ENCODE measurements around the gene PRDM9.

PRDM9 gene

GRCh38 chr5:23507278-23507685, at the start of gene PRDM9:
Gene PRDM9 (plus strand): TSS chr5:23507609. CDS start chr5:23509034, 1,425 bp downstream.
- TF ChIP-seq EZH2phosphoT487 (conservative IDR thresholded peaks at IDR 0.05; ENCODE audit: low read length) (no peak), CTCF (IDR thresholded peaks at IDR 0.05; ENCODE audit: insufficient read depth, low read length, poor library complexity, severe bottlenecking) (no peak)
- Histone ChIP-seq H2AFZ (ENCODE audit: low read depth, low read length, severe bottlenecking) (no peak within 1 kb of the TSS), H4K20me1 (ENCODE audit: low read depth, low read length) (no peaks in the 10 kb centered on the region), H3K79me2 (ENCODE audit: insufficient read depth, low read length) (no peaks in the 10 kb centered on the region), H3K9me2 (replicated peaks; ENCODE audit: insufficient read depth, low read length) (no peaks in the 10 kb centered on the region), H3K9ac (ENCODE audit: low read length) (no peak within 1 kb of the TSS), H3F3A (ENCODE audit: insufficient read depth) (no peaks in the 10 kb centered on the region), H3K4me3 (ENCODE audit: insufficient read depth, low read length, poor library complexity, severe bottlenecking) (no peak within 1 kb of the TSS), H3K27ac (ENCODE audit: low read depth, low read length) (no peak within 1 kb of the TSS), H3K27me3 (ENCODE audit: low read length) (no peaks in the 10 kb centered on the region), H3K4me2 (ENCODE audit: low read depth, low read length, poor library complexity, severe bottlenecking) (no peak within 1 kb of the TSS), H3K36me3 (ENCODE audit: low read length) (no peaks in the 10 kb centered on the region), H3K9me3 (ENCODE audit: insufficient read depth, low read length) (no peaks in the 10 kb centered on the region; the same call in 1 of the 2 replicates)

DNA sequence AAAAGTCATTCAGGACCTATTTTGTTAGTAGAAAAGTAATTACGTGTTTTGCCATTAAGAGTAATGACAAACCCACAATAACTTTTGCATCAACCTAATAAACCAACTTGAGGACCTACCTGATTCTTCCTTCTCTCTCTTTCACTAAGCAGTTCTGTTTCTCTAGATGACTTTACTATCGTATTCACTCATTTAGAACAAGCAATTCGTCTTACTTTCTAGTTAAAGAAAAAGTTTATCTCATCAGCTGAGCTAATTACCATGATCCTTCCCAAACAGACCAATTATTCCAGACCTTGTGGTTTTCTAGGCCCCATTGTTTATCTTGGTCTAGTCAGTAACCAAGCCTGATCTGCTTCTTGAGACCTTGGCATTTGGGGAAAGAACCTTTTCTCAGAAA, 49.6 kb upstream of the PRDM9 start:
- TF ChIP-seq EZH2phosphoT487 (conservative IDR thresholded peaks at IDR 0.05; ENCODE audit: low read length) (no peak), CTCF (IDR thresholded peaks at IDR 0.05; ENCODE audit: insufficient read depth, low read length, poor library complexity, severe bottlenecking) (no peak)
- H3K4me3 ChIP-seq (ENCODE audit: insufficient read depth, low read length, poor library complexity, severe bottlenecking): no peak overlapping the region
- H3K9me2 ChIP-seq (replicated peaks; ENCODE audit: insufficient read depth, low read length): no peaks in the 10 kb centered on the region
- no peaks in the 10 kb centered on the region for H3K79me2 ChIP-seq (ENCODE audit: insufficient read depth, low read length)
- H3K27ac ChIP-seq (ENCODE audit: low read depth, low read length): no peak overlapping the region
- no peaks in the 10 kb centered on the region for H3F3A ChIP-seq (ENCODE audit: insufficient read depth)
- H3K9me3 ChIP-seq (ENCODE audit: insufficient read depth, low read length): no peaks in the 10 kb centered on the region
- H3K27me3 ChIP-seq (ENCODE audit: low read length): no peaks in the 10 kb centered on the region
- no peak overlapping the region for H2AFZ ChIP-seq (ENCODE audit: low read depth, low read length, severe bottlenecking)
- no peak overlapping the region for H3K4me2 ChIP-seq (ENCODE audit: low read depth, low read length, poor library complexity, severe bottlenecking)
- no peak overlapping the region for H3K9ac ChIP-seq (ENCODE audit: low read length)
- no peaks in the 10 kb centered on the region for H3K36me3 ChIP-seq (ENCODE audit: low read length)
- H4K20me1 ChIP-seq (ENCODE audit: low read depth, low read length): no peaks in the 10 kb centered on the region

DNA sequence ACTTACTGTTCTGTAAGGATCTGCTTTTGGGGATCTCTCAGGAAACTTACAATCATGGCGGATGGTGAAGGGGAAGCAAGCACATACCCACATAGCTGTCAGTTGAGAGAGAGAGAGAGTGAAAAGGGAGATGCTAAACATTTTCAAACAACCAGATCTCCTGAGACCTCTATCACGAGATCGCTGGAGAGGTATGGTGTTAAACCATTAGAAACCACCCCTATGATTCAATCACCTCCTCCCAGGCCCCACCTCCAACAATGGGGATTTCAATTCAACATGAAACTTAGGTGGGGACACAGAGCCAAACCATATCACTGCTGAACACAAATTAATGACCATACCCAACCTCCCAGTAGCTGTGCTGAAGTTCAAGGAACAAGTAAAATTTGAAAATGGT, 48.2 kb upstream of the PRDM9 start:
- H3F3A ChIP-seq (ENCODE audit: insufficient read depth): no peaks in the 10 kb centered on the region
- no peak for TF ChIP-seq EZH2phosphoT487 (conservative IDR thresholded peaks at IDR 0.05; ENCODE audit: low read length)
- TF ChIP-seq CTCF (IDR thresholded peaks at IDR 0.05; ENCODE audit: insufficient read depth, low read length, poor library complexity, severe bottlenecking): no peak
- no peaks in the 10 kb centered on the region for H3K9me3 ChIP-seq (ENCODE audit: insufficient read depth, low read length)
- H3K9ac ChIP-seq (ENCODE audit: low read length): no peak overlapping the region
- H3K36me3 ChIP-seq (ENCODE audit: low read length): no peaks in the 10 kb centered on the region
- H3K27me3 ChIP-seq (ENCODE audit: low read length): no peaks in the 10 kb centered on the region
- no peak overlapping the region for H2AFZ ChIP-seq (ENCODE audit: low read depth, low read length, severe bottlenecking)
- H3K4me3 ChIP-seq (ENCODE audit: insufficient read depth, low read length, poor library complexity, severe bottlenecking): no peak overlapping the region
- H3K4me2 ChIP-seq (ENCODE audit: low read depth, low read length, poor library complexity, severe bottlenecking): no peak overlapping the region
- no peaks in the 10 kb centered on the region for H3K9me2 ChIP-seq (replicated peaks; ENCODE audit: insufficient read depth, low read length)
- no peaks in the 10 kb centered on the region for H4K20me1 ChIP-seq (ENCODE audit: low read depth, low read length)
- no peak overlapping the region for H3K27ac ChIP-seq (ENCODE audit: low read depth, low read length)
- no peaks in the 10 kb centered on the region for H3K79me2 ChIP-seq (ENCODE audit: insufficient read depth, low read length)

Data from SU-DHL-6 (cell line).